Upper lobe of left lung (tissue), 6 donors: ENCODE results near the gene CDH2. TPM values are rescaled to one million over a fixed set of nuclear protein-coding genes. Genes with fewer than 3 reads are reported as not detected.

Experiments
- ATAC-seq, 2 donors: fragments of 200-7000 bp; cut with Tn5 transposase; one replicate each; pipeline ENCODE4 v1.9.1; 2022; ENCODE audit warnings: mild to moderate bottlenecking in 2 of 2, moderate library complexity in 2 of 2; ENCODE audit not compliant: low FRiP score in 2 of 2
- DNase-seq, 2 donors: peaks; one replicate each; pipeline ENCODE4 v3.0.0-alpha.2; 2019 to 2020
- H3K27ac ChIP-seq, 4 donors: fragments of 200-600 bp; sonication (generic); one replicate each; pipeline ENCODE4 v1.5.1; 2016 to 2019
- H3K27me3 ChIP-seq, 4 donors: fragments of 200-600 bp; sonication (generic); one replicate each; pipeline ENCODE4 v1.5.1; 2017 to 2019
- H3K36me3 ChIP-seq, 4 donors: fragments of 200-600 bp; sonication (generic); one replicate each; pipeline ENCODE4 v1.5.1; 2016 to 2019
- H3K4me1 ChIP-seq, 4 donors: fragments of 200-600 bp; sonication (generic); one replicate each; pipeline ENCODE4 v1.5.1; 2018 to 2019
- H3K4me3 ChIP-seq, 4 donors: fragments of 200-600 bp; sonication (generic); one replicate each; pipeline ENCODE4 v1.5.1; 2017 to 2019; ENCODE audit warnings: mild to moderate bottlenecking in 2 of 4, moderate library complexity in 1 of 4
- H3K9me3 ChIP-seq, 4 donors: fragments of 200-600 bp; sonication (generic); one replicate each; pipeline ENCODE4 v1.5.1; 2018 to 2019
- CTCF ChIP-seq, 6 experiments: fragments of 450-650 bp in 4 of 6; fragments of 200-600 bp in 2 of 6; sonication (generic) in 2 of 6; IDR thresholded peaks; one replicate each; pipeline ENCODE4 v1.5.1; 2016 to 2019; ENCODE audit warnings: antibody characterized with exemption in 6 of 6
- EP300 ChIP-seq, 4 donors: sonication (generic); formaldehyde crosslinking; IDR thresholded peaks; one replicate each; pipeline ENCODE4 v1.5.1; 2017; ENCODE audit warnings: antibody characterized with exemption in 4 of 4, control low read depth in 2 of 4
- POLR2A ChIP-seq, 4 donors: fragments of 450-650 bp; IDR thresholded peaks; one replicate each; pipeline ENCODE4 v1.5.1; 2016 to 2017; ENCODE audit warnings: antibody characterized with exemption in 4 of 4, mild to moderate bottlenecking in 2 of 4
- POLR2AphosphoS5 ChIP-seq, 2 donors: sonication (generic); formaldehyde crosslinking; IDR thresholded peaks; one replicate each; pipeline ENCODE4 v1.5.1; 2017; ENCODE audit warnings: antibody characterized with exemption in 2 of 2
- WGBS, 2 donors: methylation state at CpG; one replicate each; pipeline ENCODE4 v1.1.5; 2017 to 2018; 5-methylcytosine and 5-hydroxymethylcytosine counted together
- total RNA-seq, 6 donors: library from RNA; depleted of rRNA in 4 of 6; stranded (reverse); fragments of >200 nt in 4 of 6; gene quantifications; one replicate each; pipeline versions ENCODE4 v1.1.0 to v1.2.1, GENCODE V29; 2016 to 2021
- donor health status: DM: no; HTN: no; CAD: no; lungs with moderate emphysema.
- donor health status: DM: no; HTN: yes; CAD: no; lungs with severe emphysema.

CDH2 gene
- total RNA-seq, 6 donors from 2014 or later = 0.20 to 2.3 (median 0.75) TPM; not detected in 2

- no peak for DNase-seq
- Histone ChIP-seq H3K9me3 (no peaks in the 10 kb centered on the region), H3K4me1 (no peaks in the 10 kb centered on the region), H3K4me3 (no peak overlapping the region), H3K27ac (no peak overlapping the region), H3K36me3 (no peaks in the 10 kb centered on the region), H3K27me3 (no peaks in the 10 kb centered on the region)
- TF ChIP-seq POLR2AphosphoS5 (IDR thresholded peaks at IDR 0.05) (no peak), POLR2A (IDR thresholded peaks at IDR 0.05) (no peak), EP300 (IDR thresholded peaks at IDR 0.05) (no peak), CTCF (IDR thresholded peaks at IDR 0.05) (no peak)
- 63 to 68% methylated on average over 1 of the region's 1 CpG for WGBS, 2 donors
- no peak for ATAC-seq
Measured at GRCh38 chr18:28116461-28116860, 60.5 kb downstream of the CDH2 start.

- DNase-seq (no peak), ATAC-seq (no peak)
- Histone ChIP-seq H3K4me1 (no peaks in the 10 kb centered on the region), H3K27me3 (no peaks in the 10 kb centered on the region), H3K9me3 (no peaks in the 10 kb centered on the region), H3K36me3 (no peaks in the 10 kb centered on the region), H3K27ac (no peak overlapping the region), H3K4me3 (no peak overlapping the region)
- 94 to 100% methylated on average over 2 of the region's 2 CpGs for WGBS, 2 donors
- TF ChIP-seq POLR2AphosphoS5 (IDR thresholded peaks at IDR 0.05) (no peak), POLR2A (IDR thresholded peaks at IDR 0.05) (no peak), EP300 (IDR thresholded peaks at IDR 0.05) (no peak), CTCF (IDR thresholded peaks at IDR 0.05) (no peak)
Measured at GRCh38 chr18:28115149-28115550, 61.8 kb downstream of the CDH2 start.

- Histone ChIP-seq H3K27ac (no peak overlapping the region), H3K4me3 (no peak overlapping the region), H3K9me3 (no peaks in the 10 kb centered on the region), H3K36me3 (no peaks in the 10 kb centered on the region), H3K4me1 (no peaks in the 10 kb centered on the region), H3K27me3 (no peaks in the 10 kb centered on the region)
- no peak for TF ChIP-seq EP300 (IDR thresholded peaks at IDR 0.05)
- no peak for TF ChIP-seq POLR2A (IDR thresholded peaks at IDR 0.05)
- TF ChIP-seq POLR2AphosphoS5 (IDR thresholded peaks at IDR 0.05) = no peak
- TF ChIP-seq CTCF (IDR thresholded peaks at IDR 0.05) = no peak
- DNase-seq = no peak
- WGBS, 2 donors = 73 to 76% methylated on average over 3 of the region's 3 CpGs
- ATAC-seq = no peak
Measured at GRCh38 chr18:28114472-28114871, 62.5 kb downstream of the CDH2 start.

GRCh38 chr18:28113271-28114029 is 63.5 kb downstream of the CDH2 start:
- Histone ChIP-seq H3K27ac (no peak overlapping the region), H3K36me3 (no peaks in the 10 kb centered on the region), H3K4me3 (no peak overlapping the region), H3K27me3 (no peaks in the 10 kb centered on the region), H3K4me1 (no peaks in the 10 kb centered on the region), H3K9me3 (no peaks in the 10 kb centered on the region)
- WGBS, 2 donors = 68 to 75% methylated on average over 3 of the region's 3 CpGs
- TF ChIP-seq POLR2A (IDR thresholded peaks at IDR 0.05) (no peak), CTCF (IDR thresholded peaks at IDR 0.05) (no peak), POLR2AphosphoS5 (IDR thresholded peaks at IDR 0.05) (no peak), EP300 (IDR thresholded peaks at IDR 0.05) (no peak)
- no peak for ATAC-seq
- no peak for DNase-seq

- DNase-seq = no peak
- WGBS, 2 donors = 45 to 53% methylated on average over 5 of the region's 5 CpGs
- H3K27ac ChIP-seq = no peak overlapping the region
Measured at GRCh38 chr18:28112056-28112470, 64.9 kb downstream of the CDH2 start.

More at GRCh38 chr18:28112056-28112470, 64.9 kb downstream of the CDH2 start:
- TF ChIP-seq POLR2A (IDR thresholded peaks at IDR 0.05) (no peak), POLR2AphosphoS5 (IDR thresholded peaks at IDR 0.05) (no peak), EP300 (IDR thresholded peaks at IDR 0.05) (no peak), CTCF (IDR thresholded peaks at IDR 0.05) (no peak)
- Histone ChIP-seq H3K4me3 (no peak overlapping the region), H3K4me1 (no peaks in the 10 kb centered on the region), H3K9me3 (no peaks in the 10 kb centered on the region), H3K27me3 (no peaks in the 10 kb centered on the region), H3K36me3 (no peaks in the 10 kb centered on the region)
- ATAC-seq = no peak
